Measurements from ENCODE around the gene RFX3.

DNA sequence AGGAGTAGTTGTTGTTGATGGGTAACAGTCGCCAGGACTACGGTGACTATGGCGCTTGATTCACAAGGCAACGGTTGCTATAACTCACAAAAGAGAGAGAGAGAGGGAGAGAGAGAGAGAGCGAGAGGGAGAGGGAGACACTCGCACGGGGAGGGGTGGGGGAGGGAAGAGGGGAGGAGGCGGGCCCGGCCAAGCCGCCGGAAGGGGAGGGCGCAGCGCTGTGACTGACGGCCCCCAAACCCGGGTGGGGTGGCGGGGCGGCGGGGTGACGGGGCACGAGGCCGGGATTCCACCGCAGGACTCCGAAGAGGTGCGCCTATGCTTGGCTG lies at the start of gene RFX3:
- TF ChIP-seq GATA3 (IDR thresholded peaks at IDR 0.05; ENCODE audit: low read depth, low read length): no peak
- no peak for TF ChIP-seq GATA2 (IDR thresholded peaks at IDR 0.05; ENCODE audit: low read depth, low read length)
